Stimulated activated CD8-positive, alpha-beta memory T cell treated with anti-CD3 and anti-CD28 coated beads, Interleukin-15, amount 100 ng/mL, for 48 hours (primary cell): ENCODE measurements around the gene DLG2.

ENCODE experiments used
- DNase-seq, 2 donors: peaks; one replicate each; pipeline ENCODE4 v3.0.0-alpha.2; 2020; ENCODE audit warnings: low read depth in 2 of 2

The DLG2 gene

DNA sequence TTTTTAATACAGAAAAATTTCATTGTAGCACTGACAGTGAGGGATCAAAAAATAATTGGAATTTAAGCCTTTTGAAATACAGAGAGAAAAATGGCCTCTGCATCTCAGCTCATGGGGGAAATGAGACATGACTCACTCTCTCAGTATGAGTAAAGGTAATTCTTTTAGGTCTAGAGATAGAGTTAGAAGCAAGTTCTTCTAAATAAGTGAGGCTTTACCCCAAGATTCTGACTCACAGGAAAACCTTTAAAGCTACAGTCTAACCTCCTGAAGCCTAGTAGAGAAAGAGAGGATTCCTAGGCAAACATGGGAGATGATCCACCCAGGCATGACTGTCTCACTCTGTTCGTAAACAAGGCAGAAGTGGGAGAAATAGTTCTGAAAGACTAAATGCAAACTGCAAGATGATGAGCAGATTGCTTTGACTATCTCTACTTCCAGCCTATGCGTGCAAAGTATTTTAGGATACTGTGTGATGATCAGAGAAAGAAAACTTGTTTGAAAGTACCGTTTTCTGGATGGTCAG is 1337.7 kb downstream of the DLG2 start:
- no peak for DNase-seq

DNA sequence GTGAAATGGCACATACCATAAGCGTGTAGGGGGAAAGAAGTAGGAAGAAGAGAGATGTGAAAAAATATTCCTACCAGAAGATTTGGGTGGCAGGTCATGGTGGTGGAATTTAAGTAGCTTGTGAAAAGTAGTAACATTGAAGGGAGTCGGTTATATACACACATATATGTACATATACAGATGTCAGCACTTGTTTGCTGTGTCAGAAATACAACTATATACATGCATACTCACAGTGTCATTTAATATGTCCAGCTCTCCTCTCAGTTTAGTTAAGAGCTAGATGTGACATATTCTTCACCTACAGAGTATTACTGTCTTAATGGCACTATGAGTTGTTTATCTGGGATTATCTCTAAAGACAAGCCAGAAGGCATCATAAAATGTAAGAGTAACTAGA is 1353.6 kb downstream of the DLG2 start:
- DNase-seq, result no peak

DNA sequence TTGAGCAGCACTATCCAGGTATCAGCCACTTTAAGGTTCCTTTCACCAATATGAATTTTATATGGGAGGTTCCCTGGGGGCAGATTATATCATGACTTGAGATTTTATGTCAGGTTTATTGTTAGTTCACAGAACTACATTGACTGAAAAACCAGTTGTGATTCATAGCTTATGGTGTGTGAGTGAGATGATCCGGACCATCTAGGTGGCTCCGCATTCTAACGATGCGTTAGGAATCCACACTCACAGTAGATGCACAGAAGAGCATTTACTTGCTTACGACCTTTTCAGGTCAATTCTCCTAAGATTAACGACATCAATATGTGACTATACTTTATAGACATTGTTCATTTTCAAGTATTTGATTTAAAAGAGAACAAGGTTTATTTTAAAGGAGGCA is 1356.7 kb downstream of the DLG2 start:
- DNase-seq, result no peak

DNA sequence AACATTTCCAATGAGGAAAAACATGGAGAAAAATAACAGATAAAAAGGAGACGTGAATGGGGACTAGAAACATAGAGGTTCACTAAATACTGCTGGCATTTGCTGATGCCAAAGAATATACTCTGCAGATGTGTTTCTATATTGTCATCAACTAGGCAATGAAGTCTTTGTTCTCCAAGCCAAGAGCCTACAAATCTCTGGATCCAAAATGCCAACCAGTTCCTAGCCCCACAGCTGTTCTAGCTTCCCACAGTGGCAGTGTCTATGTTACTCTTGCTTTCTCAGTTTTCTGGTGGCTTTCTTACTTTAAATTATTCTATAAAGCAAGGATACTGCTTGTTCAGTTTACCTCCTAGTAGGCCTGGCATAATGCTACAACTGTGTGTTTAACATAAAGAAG is 1363.1 kb downstream of the DLG2 start:
- no peak for DNase-seq

DNA sequence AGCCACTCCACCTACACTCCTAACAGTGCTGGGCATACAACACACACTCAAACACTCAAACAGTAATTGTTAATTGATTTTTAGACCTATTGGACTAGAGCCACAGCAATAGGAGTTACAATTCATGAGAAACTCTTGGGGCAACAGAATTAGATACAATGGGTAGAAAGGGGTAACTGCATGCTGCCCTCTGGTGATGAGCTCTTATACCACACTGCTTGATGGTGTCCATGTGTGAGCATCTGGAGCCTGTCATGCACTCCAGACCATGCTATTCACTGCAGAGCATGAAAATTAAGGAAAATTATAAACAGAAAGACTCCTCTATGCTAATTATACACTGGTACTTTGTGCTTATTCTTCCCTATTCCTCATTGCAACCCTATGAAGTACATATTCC is 1365.4 kb downstream of the DLG2 start:
- DNase-seq, result no peak

DNA sequence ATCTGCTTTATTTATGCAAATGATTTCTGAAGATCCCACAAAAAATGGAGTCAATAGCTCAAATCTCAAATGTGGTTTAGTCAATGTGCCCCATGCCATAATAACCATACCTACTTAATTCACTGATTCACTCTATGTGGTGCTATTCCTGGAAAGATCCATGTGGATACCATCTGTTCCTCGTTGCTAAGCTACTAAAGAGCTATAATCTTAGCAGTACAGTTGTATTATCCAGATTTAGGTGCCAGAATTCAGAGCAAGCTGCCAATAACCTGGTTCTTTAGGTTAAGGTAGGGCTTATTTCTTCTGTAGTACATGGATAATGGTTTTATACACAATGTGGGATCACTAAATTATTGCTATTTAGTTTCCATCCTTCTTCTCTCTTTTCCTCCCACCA is 1366.3 kb downstream of the DLG2 start:
- DNase-seq, result no peak

DNA sequence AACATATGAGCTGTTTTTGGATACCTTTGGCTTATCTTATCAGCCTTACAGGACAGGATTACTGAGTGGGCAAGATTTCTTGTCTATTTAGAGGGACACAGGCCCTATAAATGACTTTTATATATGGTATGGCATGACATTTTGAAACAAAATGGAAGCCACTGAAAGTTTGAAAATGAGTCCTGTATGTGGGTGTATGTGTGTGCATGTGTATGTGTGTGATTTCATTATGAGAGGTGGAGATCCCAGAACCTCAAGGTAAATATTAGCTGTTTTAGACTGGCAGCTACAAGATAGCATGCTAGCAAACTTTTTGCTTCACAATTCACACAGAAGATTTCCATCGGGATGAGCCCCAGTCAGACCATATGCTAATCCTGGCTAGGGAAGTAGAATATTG is 1370.5 kb downstream of the DLG2 start:
- no peak for DNase-seq

DNA sequence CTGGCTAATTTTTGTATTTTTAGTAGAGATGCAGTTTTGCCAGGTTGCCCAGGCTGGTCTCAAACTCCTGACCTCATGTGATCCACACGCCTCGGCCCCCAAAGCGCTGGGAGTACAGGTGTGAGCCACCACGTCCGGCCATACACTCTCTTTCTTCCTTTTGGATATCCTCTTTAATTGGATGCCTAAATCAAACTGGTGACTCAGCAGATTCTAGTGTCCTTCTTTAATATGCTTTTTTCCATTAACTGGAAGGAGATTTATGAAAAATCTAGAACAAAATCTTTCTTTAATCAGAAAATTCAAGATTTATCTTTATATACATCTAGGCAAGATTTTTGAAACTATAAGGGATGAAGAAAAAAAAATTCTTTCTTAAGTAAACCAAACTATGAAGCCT is 1371.7 kb downstream of the DLG2 start:
- no peak for DNase-seq

DNA sequence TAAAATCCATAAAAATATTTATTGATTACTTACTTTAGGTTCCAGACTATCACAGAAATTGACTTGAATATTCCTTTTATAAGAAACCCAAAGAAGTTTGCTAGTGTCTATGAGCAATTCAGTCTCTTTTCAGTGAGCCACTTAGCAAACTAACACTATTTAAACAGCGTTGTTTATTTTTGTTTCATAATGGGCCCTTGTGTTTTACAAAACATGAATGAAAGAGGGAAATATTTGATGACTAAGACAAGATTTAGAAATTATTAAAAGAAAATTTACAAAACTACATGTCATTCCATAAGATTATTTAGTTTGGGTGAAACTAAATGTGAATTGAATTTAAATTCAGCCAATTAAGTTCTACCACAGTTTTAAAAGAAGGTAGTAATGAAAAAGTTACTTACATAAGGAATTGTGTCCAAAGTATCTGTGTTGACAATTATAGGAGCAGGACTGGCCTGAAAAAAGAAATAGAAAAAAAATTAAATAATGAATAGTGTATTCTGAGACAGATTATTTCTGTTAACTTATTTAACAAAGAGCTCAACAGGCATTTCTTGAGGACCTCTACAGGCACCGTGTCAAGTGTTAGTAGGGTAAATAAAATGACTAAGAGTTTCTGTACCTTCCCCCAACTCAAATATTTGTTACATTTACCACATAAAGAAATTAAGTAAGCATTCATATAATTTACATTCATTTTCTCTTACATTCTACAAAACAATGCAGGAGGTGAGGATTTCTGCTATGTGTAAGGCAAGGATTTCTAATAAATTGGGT is 1376.1 kb downstream of the DLG2 start:
- no peak for DNase-seq

DNA sequence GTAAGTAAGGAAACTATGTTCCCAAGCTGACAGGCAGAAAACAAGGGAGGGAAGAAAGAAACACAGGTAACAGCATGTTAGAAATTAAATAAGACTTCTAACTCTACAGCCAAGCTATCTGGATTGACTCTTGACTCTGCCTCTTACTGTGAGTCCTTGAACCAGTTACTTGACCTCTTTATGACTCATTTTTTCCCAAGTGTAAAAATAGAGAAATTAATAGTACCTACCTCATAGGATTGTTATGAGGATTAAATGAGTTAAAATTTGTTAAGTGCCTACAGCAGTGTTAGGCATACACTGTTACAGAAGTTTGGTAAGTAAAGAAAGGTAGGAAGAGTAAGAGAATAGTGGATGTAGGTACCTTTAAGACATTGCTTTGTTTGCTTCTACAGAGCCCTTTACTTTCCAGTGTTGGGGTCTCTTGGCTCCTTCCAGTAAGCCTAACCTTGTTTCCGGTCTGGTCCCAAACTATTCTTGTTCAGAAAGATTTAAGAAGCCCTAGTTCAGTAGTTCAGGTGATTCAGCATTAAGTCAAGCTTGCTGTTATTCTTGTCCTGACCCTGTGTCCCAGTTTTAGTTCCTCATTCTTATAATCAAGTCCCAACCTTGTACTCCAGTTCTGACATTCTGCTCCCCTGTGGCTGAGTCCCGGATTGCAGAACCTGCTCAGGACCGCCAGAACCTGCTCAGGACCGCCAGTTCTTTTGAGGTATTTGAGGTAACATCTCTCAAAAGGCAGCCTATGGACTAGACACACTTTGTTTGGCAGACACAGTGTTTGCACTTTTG is 1377.6 kb downstream of the DLG2 start:
- DNase-seq, result no peak

DNA sequence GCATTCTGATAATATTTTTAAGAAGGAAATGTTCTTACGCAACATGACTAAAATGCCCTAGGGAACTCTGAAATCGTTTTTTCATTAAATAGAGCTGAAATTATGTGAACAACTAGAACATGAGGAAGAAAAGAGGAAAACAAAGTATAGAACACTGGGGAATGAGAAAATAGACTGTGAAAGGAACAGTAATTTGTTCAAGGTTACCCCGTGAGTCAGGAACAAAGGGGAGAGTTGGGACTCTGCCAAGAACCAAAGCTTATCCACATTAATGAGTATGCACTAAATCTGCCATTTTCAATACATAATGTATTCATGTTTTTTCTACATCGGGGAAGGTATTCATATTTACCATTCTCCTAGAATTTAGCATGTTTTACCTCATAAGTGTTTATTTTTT is 1379.2 kb downstream of the DLG2 start:
- DNase-seq, result no peak

DNA sequence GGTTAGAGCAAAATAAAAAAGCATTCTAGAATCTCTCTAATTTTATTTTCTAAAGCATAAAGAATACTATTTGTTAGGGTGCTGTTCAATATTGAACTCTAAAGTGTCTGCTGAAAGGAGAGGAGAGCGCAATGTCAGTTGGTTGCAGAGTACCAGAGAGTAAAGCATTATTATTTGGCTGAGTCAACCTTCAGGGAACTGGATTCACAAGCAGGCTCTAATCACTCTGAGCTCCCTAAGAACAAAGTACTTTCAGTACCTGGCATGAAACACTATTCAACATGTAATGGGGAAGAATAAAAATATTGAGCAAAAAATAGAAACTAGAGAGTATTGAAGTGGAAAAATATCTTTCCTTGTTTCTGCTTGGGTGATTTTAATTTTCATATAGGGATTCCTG is 1380.0 kb downstream of the DLG2 start:
- DNase-seq, result no peak

DNA sequence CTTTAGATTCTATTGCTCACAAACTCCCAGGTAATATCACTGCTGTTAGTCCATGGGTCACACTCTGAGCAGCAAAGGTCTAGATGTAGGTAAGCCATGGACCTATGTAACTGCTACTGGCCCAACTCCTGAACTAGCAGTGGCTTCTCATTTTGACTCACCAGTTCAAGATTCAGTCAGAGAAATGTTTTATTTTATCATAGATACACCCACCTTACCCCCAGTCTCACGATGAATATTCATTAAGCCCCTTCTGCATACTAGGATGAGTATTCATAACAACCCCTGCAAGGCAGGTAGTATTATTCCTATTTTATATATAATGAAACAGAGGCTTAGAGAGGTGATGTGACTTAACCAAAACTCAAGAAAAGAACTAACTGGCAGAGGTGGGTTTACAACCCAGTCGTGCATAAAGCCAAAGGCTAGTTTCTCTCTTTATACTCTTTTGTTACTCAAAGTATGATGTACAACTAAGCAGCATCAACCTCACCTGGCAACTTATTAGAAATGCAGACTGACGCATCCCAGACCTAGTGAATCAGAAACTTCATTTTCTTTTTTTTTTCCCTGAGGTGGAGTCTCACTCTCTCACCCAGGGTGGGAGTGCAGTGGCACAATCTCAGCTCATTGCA is 1383.4 kb downstream of the DLG2 start:
- no peak for DNase-seq

DNA sequence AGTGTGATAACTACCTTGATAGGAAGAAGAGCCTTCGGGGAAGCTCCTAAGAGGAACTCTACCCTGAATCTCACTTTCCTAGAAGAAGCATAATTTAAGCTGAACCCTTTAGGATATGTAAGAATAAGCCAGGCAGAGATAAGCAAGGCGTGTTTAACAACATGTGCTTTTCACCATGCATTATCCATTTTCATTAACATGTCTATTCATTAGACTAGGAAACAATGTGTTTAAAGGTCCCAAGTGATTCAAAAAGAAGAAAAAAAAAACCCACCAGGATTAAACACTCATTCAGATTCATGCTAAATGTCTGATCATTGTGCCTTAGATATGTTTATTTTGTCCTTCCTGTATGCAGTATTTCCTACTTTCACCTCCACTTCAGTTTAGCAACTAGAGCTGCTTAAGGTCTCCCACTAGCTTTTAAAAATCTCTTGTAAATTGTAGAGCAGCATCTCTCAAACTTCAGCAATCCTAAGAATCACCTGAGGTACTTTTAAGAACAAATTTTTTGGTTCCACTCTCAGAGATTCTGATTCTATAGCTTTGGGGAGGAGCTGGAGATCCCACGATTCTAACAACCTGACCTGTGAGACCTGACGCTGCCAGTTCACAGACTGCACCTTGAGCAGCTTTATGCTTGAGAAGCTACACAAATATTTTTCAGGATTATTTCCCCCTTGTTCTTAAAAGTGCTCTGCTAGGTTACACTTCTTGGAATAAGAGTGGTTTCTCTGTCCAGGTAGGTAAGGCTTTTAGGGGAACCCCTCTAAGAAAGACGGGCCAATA is 1385.6 kb downstream of the DLG2 start:
- no peak for DNase-seq

DNA sequence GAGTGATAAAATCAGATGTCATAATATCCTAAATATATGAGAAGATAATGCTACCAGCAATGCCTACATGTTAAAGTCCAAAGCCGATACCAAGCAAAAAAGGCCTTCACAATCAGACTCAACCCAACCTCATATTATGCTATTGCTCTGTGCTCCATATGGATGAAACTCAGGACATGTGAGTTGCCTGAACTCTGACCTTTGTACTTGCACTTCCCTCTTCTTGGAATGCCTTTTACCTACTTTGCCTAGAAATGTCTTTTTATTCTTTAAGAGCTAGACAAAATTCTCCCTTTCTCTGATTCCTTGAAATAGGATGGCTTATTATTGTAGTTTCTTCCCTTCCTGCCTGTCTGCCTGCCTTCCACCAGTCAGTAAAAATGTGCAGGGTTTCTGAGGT is 1386.3 kb downstream of the DLG2 start:
- no peak for DNase-seq

DNA sequence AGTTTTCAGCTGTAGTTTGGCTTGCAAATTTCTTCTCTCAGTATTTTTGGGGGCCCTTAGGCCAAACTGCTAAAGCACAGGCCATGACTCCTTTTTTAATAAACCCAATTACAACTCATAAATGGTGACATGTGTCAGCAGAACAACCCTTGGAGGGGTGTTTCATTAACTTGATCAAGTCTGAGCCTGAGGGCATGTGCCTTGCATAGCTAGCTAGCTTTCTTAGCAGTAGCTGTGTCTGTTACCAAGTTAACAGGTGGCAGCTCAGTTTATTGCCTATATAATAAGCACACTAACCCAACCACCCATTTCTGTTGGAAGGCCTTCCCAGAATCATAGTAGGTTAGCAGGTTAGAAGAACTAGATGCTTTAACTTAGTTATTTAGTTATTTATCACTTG is 1390.7 kb downstream of the DLG2 start:
- DNase-seq, result no peak

DNA sequence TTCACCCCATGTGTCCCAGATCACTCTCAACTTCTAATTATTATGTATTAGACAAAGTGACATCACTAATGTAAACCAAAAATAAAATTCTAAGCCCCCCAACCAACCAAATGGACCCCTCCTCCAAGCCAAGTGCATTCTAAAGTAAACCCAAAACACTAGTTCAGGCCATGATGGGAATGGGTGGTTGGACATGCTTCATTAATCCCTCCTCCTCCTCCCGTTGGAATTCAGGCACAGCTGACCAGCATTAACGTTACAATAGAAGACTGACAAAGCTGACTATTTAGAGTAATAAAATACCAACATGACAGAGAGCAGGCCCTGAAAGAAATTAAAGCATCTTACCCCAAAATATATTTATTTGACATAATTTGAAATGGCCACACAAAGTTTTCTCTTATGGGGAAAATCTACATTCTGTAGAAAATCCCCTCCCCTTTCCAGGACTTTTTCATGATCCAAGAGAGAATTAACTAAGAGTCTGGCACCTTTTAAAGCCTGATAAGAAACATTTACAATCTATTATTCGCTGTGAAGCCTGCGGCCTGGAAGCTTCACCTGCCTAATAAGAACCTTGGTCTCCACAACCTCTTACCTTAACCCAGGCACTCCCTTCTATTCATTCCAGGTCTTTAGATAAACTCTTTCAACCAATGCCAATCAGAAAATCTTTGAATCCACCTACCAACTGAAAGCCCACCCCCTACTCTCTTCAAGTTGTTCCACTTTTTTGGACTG is 1392.5 kb downstream of the DLG2 start:
- DNase-seq, result no peak

DNA sequence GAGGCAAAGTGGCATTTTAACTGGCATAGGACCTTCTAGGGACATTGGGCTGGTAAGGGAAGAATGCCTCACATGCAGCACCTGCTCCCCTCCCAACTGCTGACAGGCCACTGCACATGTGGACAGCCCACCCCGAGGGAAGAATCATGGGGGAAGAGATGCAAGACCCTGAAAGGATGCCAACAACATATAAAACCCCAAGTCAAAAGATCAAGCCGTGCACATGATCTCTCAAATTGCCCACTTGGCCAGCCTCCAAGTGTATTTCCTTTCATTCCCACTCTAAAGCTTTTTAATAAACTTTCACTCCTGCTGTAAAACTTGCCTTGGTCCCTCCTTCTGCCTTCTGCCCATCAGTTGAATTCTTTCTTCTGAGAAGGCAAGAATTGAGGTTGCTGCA is 1393.1 kb downstream of the DLG2 start:
- DNase-seq, result no peak

DNA sequence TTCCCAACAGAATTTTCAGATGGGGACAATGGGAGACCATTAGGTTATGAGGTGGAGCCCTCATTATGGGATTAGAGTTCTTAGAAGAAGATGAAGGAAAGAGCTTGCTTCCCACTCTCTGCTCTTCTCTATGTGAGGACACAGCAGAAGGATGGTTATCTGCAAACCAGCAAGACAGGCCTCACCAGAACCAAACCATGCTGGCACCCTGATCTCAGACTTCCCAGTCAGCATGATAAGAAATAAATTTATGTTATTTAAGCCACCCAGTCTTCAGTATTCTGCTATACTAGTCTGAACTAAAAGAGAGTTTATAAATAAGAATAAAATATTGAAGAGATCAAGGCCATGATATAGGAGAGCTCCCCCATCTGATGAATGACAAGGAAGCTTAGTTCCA is 1394.6 kb downstream of the DLG2 start:
- no peak for DNase-seq

DNA sequence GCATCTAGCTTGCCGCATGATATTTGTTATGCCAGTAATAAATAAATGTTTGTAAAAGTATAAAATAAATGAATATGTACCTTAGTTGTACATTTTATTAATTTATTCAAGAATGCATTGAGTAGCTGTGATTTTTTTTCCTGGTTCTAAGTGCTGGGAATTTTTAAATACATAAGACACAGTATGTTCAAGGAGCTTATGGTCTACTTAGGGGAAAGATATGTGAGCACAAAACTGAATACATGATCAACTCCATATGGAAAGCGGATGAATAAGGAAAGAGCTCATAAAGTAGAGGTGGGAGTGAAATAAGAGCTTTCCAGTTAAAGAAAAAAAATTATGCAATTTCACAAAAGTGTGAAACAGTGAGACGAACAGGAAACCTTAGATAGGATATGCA is 1396.7 kb downstream of the DLG2 start:
- no peak for DNase-seq

DNA sequence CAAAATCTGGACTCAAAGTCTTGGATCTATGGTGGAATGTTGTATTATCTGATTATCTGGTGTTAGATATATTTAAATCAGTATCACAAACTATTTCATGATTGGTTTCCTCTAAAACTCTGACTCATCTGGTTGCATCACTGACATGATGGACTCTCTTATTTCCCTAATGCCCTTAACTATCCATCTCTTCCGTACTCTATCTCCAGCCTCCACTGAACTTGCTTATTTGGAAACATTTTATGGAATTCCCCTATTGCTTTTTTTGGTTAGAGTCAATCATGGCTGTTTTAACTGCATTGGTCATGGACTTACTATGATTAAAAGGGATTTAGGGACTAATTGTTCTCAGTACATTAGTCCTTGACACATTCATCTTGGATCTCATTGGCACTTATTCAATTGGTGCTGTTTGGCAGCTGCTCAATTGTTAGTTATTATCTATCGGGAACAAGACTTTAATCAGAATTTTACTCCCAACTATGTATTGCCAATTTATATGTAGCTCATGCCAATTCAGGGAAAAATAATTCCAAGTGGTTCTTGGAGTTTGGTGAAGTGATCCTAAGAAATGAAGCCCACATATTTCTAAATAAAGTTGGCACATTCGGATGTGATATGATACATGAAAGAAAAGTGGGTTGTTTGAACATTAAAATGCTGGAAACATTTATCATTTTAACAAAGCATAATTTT is 1399.0 kb downstream of the DLG2 start:
- no peak for DNase-seq
